GM20431 (cell line): ENCODE measurements around the gene MRPL37.
"Not testable (repeated sequence)": the region's sequence is repeated elsewhere in the genome, so short reads cannot be mapped to it uniquely, and the experiment has no call there.

Source experiments
- in situ Hi-C: fragments of 300-500 bp; cut with MseI, MboI; formaldehyde crosslinking; loops from one replicate; pipeline ENCODE4 v1.15.0; 2020; ENCODE audit warnings: low sequenced_read_pairs; ENCODE audit not compliant: unreplicated experiment

MRPL37 gene

DNA sequence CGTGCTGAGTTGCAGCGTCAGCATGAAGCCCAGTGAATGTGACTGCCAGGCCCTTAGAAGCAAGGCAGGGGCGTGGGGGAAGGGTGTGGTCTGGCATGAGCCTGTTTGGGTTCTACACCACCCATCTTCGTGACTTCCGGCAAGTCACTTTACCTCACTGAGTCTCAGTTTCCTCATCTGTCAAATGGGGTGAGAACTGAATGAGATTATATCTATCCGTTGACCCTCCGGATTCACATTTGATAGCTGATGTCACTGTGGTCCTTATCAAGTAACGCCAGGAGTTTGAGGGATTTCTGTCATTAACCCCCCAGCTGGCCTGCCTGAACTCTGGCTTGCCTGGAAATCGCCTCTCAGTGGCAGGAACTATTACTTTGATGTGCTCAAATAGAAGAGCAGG is 15.6 kb downstream of the MRPL37 start:
- in situ Hi-C loops = no loop called here

DNA sequence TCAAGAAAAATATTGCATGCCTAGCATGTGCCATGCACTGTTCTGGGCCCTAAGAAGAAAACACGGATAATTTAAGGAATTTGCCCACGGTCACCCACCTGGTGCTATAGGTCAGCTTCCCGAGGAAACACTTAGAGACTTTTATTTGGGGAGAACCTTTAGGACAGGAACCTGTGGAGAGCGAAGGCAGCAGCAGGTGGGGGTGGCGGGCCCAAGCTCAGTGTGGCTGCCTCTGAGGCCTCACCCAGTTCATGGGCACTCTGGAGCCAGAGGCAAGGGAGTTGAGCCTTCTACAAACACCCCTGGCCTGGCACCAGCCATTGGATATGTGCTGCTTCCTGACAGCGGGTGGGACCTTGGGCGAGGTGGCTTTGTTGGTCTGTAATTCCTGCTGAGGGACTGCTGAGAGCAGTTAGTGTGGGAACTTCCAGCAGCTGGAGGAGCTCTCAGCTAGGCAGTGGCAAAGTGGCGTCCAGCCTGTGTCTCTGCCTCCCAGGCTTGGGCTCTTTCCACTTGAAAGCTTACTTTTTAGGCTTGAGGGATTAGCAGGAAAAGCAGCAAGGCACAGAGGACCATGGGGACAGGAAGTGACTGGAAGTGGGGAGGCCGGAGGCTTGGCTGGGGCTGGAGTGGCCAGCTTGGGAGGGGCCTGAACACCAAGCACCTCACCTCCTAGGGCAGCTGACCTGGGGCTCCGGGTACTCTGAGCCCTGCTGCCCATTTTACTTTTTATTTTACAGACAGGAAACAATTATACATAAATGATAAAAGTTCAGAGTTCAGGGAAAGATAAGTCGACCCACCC is 19.1 kb downstream of the MRPL37 start:
- in situ Hi-C loops = no loop called here

DNA sequence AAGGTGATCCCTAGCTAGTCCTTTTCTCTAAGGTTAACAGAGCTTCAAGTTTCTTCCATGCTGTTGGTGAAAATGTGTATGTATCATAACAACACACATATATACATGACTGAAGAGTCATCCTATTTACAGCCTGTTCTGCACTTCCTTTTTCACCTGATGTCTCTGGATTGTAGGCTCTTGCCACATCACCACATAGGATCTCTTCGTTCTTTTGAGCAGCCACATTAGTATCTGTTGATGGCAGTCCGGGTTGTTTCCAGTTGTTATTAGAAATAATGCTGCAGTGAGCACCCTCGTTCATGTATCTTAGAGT is 19.7 kb downstream of the MRPL37 start:
- in situ Hi-C loops = no loop called here

DNA sequence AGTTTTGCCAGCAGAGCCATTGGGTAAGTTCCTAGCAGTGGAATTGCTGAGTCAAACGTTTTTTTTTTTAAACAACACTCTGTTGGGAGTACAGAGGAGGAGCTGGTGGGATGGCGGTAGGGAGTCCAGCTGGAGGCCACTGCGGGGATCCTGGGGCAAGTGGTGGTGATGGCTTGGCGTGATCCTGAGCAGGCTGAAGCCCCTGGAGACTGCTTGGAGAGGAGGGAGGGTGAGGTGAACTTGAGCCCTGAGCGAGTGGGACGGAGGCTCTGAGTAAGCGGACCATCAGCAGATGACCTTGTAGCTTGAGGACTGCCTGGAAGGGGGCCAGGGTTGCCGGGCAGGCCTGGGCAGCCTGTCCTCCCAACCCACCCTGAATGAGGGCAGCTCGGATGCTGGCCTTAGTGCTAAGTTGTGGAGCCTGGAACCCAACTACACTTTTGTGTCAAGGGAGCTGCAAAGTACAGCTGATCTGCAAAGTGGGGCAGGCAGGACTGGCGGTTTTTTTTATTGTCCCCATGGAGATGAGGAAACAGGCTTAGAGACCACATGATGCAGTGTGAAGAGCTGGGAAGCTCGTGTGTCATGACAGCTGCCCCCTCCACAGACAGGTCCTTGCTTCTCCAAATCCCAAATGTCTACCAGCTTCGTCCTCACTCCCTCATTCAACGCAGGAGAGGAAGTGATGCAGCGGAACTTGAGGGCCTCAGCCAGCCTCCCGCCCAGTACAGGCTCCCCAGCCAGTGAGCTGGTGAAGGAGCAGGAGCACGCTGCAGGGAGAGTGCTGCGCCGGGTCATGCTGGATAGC is 20.2 kb downstream of the MRPL37 start:
- in situ Hi-C loops = no loop called here

DNA sequence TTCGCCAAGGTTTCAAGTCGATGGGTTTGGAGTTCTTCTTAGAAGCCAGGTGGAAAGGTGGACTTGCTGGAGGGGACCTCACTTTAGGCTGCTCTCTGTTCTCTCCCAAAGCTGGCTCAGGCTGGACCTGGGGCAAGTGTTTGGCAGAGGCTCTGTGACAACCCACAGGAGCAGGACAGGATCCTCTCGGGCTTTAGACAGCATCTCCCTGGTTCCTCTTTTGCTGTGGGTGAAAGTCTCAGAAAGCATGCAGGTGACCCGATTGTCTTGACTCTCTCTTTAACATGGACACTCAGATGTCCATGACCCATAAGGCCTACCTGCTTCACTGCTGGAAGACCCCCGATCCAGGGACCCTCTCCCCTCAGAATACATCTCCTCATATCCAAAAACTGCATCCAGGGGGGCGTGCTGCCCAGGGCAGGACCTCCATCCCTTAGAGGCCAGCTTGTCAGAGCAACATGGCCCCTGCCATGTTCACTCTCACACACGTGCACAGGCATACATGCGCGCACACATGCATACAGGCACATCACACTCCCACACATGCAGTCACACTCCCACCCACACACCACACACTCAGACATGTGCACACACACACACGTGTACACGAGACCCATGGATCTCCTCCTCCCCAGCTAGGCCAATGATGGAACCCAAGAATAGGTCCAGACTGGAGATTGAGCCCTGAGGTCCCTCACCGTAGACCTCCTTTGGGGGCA is 21.3 kb downstream of the MRPL37 start:
- in situ Hi-C loops = no loop called here

DNA sequence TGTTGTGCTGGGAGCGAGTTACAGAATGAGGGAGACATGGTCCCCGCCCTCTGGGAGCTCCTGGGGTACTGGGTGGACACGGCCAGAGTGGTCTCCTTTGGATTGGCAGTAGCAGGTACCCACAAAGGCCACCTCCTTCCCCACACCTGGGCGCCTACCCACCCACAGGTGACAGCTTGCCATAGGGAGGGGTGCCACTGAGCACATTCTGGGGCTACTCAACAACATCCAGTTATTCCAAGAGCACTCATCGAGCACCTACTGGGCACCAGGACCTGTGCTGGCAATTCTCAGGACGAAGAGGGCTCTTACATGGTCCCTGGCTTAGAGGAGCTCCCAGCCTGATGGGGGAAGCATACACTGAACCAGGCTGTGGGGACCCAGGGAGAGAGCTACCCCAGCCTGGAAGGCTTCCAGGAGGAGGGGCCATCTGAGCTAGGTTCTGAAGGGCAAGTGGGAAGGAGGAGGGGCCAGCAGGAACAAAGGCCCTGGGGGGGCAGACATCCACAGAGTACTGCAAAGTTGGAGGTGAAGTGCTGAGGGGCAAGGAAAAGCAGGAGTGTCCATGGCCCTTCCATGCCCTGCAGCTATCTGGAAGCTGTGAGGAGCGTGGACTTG is 22.0 kb downstream of the MRPL37 start:
- in situ Hi-C loops = no loop called here

DNA sequence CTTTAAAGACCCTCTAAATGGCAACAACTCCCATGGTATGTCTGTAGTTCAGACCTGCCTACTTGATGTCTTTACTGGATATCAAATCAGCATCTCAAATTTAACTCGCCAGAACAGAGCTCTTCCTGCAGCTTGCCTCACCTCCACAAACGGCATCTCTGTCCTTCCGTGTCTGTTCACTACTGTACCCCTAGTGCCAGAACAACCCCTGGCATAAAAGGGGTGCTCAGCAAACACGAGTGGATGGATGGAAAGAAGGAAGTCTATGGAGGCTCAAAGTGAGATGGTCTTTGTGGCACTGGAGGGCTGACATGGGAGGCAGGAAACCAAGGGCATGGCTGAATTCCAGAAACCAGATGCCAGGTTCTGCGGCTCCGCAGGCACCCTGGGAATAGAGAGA is 22.7 kb downstream of the MRPL37 start:
- in situ Hi-C loops = no loop called here

DNA sequence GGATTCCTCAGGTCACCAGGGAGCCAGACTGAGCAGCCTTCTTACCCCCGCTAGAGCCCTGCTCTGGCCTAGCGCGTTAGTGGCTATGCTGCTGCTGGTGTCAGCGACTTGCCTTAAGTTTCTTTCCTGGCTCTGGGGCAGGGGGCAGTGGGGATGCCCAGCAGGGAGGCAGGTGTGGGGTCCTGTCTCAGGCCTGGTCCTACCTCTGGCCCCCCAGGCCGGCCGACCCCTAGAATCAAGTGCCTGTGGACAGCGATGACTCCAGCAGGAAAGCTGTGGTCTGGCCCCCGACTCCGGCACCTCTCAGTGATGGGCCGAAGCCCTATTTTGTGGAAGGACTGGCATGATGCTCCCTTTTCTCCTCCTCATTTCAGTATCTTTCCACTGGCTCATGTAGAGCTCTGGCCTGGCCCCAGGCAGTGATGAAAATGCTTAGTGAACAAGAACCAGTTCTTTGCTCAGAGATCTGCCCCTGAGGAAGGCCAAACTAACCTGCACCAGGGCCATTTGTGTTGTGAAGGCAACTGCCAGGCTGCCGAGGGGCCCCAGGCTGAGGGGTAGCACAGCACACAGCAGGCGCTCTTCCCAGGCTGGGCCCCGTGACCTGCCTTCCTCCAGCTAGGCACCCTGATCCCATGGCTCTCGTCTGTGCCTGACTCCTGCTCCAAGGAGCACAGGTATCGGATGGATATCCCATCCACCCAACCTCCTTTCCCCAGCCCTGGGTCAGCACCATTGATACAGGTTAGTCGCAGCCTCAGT is 23.7 kb downstream of the MRPL37 start:
- in situ Hi-C loops = no loop called here

DNA sequence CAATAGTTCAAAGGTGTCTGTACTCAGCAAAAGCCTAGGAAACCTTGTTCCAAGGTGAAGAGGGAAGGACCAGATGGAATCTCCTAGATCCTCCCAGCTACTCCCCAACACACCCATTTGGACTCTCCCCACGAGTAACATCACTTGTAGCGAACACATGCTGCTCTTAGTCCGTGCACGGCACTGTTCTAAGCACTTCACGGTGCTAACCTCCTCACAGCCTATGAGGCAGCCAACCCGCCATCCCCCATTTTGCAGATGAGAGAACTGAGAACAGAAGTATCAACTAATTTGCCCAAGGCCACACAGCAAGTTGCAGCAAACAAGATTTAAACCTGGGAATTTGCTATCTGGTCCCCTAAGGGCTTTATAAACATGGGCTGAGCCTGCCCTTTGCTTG is 24.3 kb downstream of the MRPL37 start:
- in situ Hi-C loops = no loop called here

DNA sequence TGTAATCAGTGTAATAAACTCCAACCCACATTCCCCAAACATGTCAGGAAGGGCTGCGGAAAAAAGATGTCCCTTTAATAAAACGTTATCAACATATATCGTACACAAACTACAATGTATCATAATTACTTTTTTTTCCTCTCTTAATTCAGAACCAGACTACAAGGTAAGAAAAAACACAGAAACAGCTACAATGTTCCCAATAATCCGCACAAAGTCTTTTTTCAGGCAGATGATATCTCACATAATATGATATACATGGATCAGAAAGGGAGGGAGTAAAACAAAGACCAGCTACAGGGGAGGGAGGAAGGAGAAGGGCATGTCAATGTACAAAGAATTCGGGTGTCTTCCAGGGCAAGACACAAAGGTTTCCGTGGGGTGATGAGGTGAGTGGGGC is 25.4 kb downstream of the MRPL37 start:
- in situ Hi-C loops = no loop called here

DNA sequence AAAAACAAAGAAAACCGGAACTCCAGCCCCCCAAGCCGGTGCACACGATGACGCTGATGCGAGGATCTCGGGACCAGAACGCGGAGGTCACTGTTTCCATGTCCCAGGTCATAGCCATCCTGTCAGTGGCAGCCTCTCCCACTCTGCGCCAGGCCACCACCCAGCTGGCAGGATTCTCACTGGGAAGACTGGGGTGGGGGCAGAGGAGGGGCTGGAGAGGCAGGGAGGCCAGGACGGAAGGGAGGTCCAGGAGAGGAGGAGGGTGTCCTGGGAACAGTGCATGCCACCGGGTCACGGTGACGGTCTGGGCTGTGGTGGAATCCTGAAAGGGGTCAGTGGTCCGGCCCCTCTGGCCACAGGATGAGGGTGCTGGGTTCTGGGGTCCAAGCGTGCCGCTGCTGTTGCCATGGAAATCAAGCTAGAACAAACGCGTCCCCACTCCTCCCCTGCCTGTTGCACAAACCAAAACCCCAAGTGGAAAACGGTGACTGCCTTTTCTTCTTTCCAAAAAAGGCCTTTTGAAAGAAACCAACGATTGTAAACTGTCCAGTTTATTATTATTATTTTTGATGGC is 26.1 kb downstream of the MRPL37 start:
- in situ Hi-C loops = no loop called here

DNA sequence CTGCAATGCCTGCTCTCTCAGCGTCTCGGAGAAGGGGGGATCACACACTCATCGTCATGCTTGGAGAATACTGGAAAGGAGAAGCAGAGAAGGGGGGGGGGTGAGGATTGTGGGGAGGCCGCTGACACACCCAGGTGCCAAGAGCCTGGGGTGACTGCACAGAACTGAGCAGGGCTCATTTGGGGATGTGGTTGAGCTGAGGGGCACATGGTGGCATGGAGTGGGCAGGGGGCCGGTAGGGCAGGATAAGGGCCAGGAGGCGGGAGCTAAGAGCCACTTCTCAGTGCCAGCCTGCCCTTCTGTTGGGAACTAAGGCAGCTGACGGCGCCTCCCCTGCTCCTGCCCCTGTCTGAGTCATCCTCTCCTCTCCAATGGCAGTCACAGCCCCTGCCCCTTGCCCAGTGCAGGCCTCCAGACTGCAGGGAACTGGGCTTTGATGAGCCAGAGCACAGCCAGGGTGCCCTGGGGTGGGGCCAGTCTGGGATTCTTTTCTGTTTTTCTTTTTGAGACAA is 27.2 kb downstream of the MRPL37 start:
- in situ Hi-C loops = no loop called here

DNA sequence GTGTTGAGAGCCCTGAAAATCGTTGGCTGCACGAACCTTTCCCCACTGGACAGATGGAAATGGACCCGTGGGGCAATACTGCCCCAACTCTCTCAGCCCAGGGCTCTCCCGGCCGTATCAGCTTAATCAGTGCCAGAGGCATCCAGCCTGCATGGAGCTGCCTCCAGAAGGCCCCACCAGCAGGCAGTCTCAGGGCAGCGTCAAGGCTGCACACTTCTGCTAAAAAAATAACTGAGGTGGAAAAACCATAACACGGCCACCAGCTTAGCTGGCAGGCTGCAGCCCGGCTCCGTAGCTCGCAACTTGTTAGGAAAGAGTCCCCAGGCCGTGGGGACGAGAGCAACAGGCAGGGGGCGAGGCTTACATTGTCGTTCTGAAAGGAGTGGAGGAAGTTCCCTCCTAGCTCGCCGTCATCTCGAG is 27.9 kb downstream of the MRPL37 start:
- in situ Hi-C loops = no loop called here

DNA sequence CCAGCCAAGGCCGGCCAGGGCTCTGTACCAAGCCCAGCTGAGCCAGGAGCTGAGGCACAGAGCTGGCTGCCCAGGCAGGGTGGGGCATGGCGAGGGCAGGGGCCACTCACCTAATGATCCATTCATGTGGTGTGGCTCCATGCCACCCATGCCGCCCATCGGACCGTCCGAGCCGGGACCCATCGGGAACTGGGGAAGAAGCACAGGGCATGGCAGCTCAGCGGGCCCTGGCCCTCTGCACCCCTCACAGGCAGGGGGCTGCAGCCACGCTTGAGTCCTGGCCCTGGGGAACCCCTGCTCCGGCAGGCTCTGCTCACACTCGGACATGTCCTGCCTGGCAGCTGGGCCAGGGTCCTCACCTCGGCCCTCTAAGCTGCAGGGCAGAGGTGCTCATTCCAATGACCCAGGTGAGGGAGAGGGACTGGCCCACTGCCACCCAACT is 28.7 kb downstream of the MRPL37 start:
- in situ Hi-C loops = no loop called here

DNA sequence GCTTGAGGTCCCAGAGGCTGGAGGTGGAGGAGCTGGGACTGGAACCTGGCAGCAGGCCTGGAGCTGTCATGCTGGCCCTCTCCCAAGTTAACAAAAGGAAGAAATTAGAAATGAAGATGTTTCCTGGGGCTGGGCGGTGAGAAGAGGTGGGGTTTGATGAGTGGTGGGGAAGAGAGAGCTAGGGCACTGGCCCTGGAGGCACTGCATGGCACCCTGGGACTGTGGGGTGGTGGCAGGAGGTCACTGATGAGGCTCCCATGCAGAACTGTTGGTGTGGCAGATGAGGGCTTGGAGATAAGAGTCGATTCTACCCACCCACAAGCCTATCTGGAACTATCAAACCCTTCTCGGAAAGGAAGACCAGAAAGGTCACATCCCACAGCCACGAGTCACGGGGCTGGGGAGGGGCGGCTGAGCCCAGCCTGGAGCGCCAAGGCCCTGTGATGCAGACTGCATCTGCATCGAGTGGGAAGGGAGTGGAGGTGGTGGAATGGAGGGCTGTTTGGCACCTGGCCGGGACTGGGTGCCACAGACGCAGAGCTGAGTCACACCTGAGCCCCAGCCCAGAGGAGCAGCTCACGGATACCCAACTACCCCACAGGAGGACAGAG is 29.4 kb downstream of the MRPL37 start:
- in situ Hi-C loops = no loop called here

DNA sequence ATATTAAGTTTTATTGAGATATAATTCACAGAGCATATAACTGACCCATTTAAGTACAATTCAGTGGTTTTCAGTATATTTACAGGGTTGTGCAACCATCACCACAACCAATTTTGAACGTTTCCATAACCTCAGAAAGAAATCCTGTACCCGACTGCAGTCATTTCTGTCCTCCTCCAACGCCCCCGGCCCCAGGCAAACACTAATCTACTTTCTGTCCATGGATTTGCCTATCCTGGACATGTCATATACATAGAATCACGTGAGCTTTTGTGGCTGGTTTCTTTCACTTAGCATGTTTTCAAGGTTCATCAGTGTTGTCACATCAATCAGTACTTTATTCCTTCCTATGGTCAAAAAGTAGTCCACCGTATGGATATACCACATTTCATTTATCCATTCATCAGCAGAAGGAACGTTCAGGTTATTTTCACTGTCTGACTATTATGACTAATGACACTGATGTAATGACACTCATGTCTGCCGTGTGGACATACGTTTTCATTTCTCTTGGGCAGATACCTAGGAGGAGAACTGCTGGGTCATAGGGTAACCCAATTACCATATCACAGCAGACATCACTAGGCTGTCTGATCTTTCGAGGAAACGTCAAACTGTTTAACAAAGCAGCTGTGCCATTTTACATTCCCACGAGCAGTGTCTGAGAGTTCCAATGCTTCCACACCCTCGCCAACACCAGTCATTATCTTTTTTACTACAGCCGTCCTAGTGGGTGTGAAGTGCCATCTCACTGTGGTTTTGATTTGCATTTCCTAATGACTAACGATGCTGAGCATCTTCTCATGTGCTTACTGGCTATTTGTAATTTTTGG is 30.8 kb downstream of the MRPL37 start:
- in situ Hi-C loops = no loop called here

DNA sequence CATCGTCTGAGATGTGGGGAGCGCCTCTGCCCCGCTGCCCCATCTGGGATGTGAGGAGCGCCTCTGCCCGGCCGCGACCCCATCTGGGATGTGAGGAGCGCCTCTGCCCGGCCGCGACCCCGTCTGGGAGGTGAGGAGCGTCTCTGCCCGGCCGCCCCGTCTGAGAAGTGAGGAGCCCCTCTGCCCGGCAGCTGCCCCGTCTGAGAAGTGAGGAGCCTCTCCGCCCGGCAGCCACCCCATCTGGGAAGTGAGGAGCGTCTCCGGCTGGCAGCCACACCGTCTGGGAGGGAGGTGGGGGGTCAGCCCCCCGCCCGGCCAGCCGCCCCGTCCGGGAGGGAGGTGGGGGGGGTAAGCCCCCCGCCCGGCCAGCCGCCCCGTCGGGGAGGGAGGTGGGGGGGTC is 33.2 kb downstream of the MRPL37 start:
- in situ Hi-C loops = not testable (repeated sequence)

DNA sequence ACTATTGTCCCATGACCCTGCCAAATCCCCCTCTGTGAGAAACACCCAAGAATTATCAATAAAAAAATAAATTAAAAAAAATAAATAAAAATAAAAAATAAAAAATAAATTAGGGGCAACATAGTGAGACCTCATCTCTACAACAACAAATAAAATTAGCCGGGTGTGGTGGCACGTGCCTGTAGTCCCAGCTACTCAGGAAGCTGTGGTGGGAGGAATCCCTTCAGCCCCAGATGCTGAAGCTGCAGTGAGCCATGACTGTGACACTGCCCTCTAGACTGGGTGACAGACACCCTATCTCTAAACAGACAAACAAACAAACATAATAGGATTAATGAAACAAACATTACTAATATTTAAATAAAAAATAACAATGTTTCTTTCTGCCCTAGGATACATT is 34.3 kb downstream of the MRPL37 start:
- in situ Hi-C loops = no loop called here
